ENCODE measurements around the gene CACNA1D.

DNA sequence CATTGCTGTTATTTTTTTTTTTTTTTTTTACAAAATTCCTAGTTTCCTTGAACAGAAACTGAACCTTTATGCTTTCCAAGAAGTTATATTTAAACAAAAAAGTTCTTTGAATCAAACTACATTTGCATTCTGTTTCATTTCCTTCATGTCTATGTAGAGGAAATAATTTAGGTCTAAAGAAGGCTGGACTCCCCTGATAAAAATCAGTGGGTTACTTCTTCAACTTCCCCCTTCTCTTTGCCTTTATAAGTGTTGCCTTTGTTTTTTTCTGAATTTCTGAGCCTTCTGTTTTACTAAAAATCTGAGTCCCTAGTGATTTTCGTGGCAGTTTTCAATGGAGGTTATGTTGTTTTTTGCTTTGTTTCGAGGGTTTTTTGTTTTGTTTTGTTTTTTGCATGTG, 199.0 kb downstream of the CACNA1D start:
- TF ChIP-seq, protein P1, sequence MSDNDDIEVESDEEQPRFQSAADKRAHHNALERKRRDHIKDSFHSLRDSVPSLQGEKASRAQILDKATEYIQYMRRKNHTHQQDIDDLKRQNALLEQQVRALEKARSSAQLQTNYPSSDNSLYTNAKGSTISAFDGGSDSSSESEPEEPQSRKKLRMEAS (IDR thresholded peaks at IDR 0.05) = no peak
- TF ChIP-seq, protein P2, sequence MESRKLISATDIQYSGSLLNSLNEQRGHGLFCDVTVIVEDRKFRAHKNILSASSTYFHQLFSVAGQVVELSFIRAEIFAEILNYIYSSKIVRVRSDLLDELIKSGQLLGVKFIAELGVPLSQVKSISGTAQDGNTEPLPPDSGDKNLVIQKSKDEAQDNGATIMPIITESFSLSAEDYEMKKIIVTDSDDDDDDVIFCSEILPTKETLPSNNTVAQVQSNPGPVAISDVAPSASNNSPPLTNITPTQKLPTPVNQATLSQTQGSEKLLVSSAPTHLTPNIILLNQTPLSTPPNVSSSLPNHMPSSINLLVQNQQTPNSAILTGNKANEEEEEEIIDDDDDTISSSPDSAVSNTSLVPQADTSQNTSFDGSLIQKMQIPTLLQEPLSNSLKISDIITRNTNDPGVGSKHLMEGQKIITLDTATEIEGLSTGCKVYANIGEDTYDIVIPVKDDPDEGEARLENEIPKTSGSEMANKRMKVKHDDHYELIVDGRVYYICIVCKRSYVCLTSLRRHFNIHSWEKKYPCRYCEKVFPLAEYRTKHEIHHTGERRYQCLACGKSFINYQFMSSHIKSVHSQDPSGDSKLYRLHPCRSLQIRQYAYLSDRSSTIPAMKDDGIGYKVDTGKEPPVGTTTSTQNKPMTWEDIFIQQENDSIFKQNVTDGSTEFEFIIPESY (IDR thresholded peaks at IDR 0.05; ENCODE audit: extremely low read depth, insufficient replicate concordance, low read length) = no peak
- TF ChIP-seq POLR2AphosphoS5 (IDR thresholded peaks at IDR 0.05; ENCODE audit: low read depth, low read length) (no peak), EZH2 (IDR thresholded peaks at IDR 0.05) (no peak), JUND (IDR thresholded peaks at IDR 0.05) (no peak), EZH2phosphoT487 (IDR thresholded peaks at IDR 0.05; ENCODE audit: borderline replicate concordance) (no peak), ZNF274 (IDR thresholded peaks at IDR 0.05; ENCODE audit: low read depth, low read length) (no peak), RAD21 (IDR thresholded peaks at IDR 0.05; ENCODE audit: low read depth) (no peak), POLR2A (IDR thresholded peaks at IDR 0.05; ENCODE audit: borderline replicate concordance, extremely low read depth, insufficient read depth, insufficient read length) (no peak), SP1 (IDR thresholded peaks at IDR 0.05; ENCODE audit: low read depth) (no peak), TCF7L2 (IDR thresholded peaks at IDR 0.05; ENCODE audit: borderline replicate concordance, extremely low read depth, insufficient read depth, insufficient read length) (no peak), CBX3 (IDR thresholded peaks at IDR 0.05; ENCODE audit: low read depth) (no peak)
- TF ChIP-seq, protein P3, sequence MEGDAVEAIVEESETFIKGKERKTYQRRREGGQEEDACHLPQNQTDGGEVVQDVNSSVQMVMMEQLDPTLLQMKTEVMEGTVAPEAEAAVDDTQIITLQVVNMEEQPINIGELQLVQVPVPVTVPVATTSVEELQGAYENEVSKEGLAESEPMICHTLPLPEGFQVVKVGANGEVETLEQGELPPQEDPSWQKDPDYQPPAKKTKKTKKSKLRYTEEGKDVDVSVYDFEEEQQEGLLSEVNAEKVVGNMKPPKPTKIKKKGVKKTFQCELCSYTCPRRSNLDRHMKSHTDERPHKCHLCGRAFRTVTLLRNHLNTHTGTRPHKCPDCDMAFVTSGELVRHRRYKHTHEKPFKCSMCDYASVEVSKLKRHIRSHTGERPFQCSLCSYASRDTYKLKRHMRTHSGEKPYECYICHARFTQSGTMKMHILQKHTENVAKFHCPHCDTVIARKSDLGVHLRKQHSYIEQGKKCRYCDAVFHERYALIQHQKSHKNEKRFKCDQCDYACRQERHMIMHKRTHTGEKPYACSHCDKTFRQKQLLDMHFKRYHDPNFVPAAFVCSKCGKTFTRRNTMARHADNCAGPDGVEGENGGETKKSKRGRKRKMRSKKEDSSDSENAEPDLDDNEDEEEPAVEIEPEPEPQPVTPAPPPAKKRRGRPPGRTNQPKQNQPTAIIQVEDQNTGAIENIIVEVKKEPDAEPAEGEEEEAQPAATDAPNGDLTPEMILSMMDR (IDR thresholded peaks at IDR 0.05 in 2 of 3, conservative IDR thresholded peaks at IDR 0.05 in 1 of 3; ENCODE audit: borderline replicate concordance in 1 of 3, insufficient read depth in 1 of 3, low read depth in 2 of 3, low read length in 2 of 3) = no peak

Data from HCT116 (cell line).